HepG2 (cell line): Measurements from ENCODE around the gene DDC. TPM values are rescaled to one million over a fixed set of nuclear protein-coding genes. Genes with fewer than 3 reads are reported as not detected.

Experiments
- GATAD1 ChIP-seq: IDR thresholded peaks from 2 replicates; pipeline ENCODE4 v1.6.1; 2016; ENCODE audit warnings: missing genetic modification reagents, missing compliant biosample characterization
- JARID2 ChIP-seq: sonication (generic); formaldehyde crosslinking; IDR thresholded peaks from 2 replicates; pipeline ENCODE4 v1.8.1; 2023; ENCODE audit warnings: missing genetic modification reagents, inconsistent platforms; ENCODE audit not compliant: insufficient replicate concordance
- KLF11 ChIP-seq: IDR thresholded peaks from 2 replicates; pipeline ENCODE4 v1.6.1; 2016; ENCODE audit warnings: missing compliant biosample characterization
- NFKB2 ChIP-seq: sonication (generic); formaldehyde crosslinking; IDR thresholded peaks from 2 replicates; pipeline ENCODE4 v1.4.0; 2020; ENCODE audit warnings: missing genetic modification reagents, borderline replicate concordance
- NONO ChIP-seq, 2 experiments: fragments of 450-650 bp in 1 of 2; sonication (generic) in 1 of 2; formaldehyde crosslinking in 1 of 2; IDR thresholded peaks in 1 of 2; conservative IDR thresholded peaks in 1 of 2; 2 replicates each; pipeline versions ENCODE4 v1.6.1 to v1.8.0; 2017 to 2022; ENCODE audit warnings: mild to moderate bottlenecking in 1 of 2, missing genetic modification reagents in 1 of 2, moderate library complexity in 1 of 2
- NRL ChIP-seq: sonication (generic); formaldehyde crosslinking; IDR thresholded peaks from 2 replicates; pipeline ENCODE4 v1.5.0; 2020; ENCODE audit warnings: missing genetic modification reagents, mild to moderate bottlenecking, moderate library complexity, borderline replicate concordance
- SAFB2 ChIP-seq: sonication (generic); formaldehyde crosslinking; IDR thresholded peaks from 2 replicates; pipeline ENCODE4 v1.5.1; 2020; ENCODE audit warnings: missing genetic modification reagents, low read depth, mild to moderate bottlenecking, borderline replicate concordance
- ZBTB33 ChIP-seq: sonication (generic); formaldehyde crosslinking; IDR thresholded peaks from 2 replicates; pipeline ENCODE4 v1.4.0; 2020; ENCODE audit warnings: missing genetic modification reagents
- ZFP36 ChIP-seq: fragments of 150-350 bp; IDR thresholded peaks from 2 replicates; pipeline ENCODE4 v1.6.1; 2018; ENCODE audit warnings: borderline replicate concordance, low read length, low read depth; ENCODE audit not compliant: partially characterized antibody
- ZNF20 ChIP-seq: sonication (generic); formaldehyde crosslinking; IDR thresholded peaks from 2 replicates; pipeline ENCODE4 v1.4.0; 2020; ENCODE audit warnings: mild to moderate bottlenecking, moderate library complexity, missing genetic modification reagents
- ZNF263 ChIP-seq: sonication (generic); formaldehyde crosslinking; IDR thresholded peaks from 2 replicates; pipeline ENCODE4 v1.4.0; 2020; ENCODE audit warnings: missing genetic modification reagents
- ZNF564 ChIP-seq: sonication (generic); formaldehyde crosslinking; IDR thresholded peaks from 2 replicates; pipeline ENCODE4 v1.8.1; 2023; ENCODE audit warnings: mild to moderate bottlenecking, missing genetic modification reagents
- ZNF678 ChIP-seq: sonication (generic); formaldehyde crosslinking; IDR thresholded peaks from 2 replicates; pipeline ENCODE4 v1.4.0; 2020; ENCODE audit warnings: mild to moderate bottlenecking, missing genetic modification reagents
- ZNF713 ChIP-seq: sonication (generic); formaldehyde crosslinking; IDR thresholded peaks from 2 replicates; pipeline ENCODE4 v1.4.0; 2020; ENCODE audit warnings: mild to moderate bottlenecking, missing genetic modification reagents
- polyA plus RNA-seq, 8 experiments: library from polyadenylated mRNA; depleted of rRNA in 3 of 8; stranded (reverse) in 7 of 8; unstranded in 1 of 8; fragments of >200 nt; fragmentation: Illumina TruSeq in 4 of 8; extraction: Trizol in 4 of 8; gene quantifications; 2 replicates each; pipeline versions ENCODE4 v1.2.1 to v1.2.3, GENCODE V29; 2011 to 2016; ENCODE audit warnings: low read depth in 4 of 8, missing spikeins in 1 of 8, mixed read lengths in 1 of 8; ENCODE audit not compliant: insufficient read depth in 1 of 8
- total RNA-seq, 5 experiments: library from RNA; depleted of rRNA; stranded (reverse); fragments of >200 nt; fragmentation: Illumina TruSeq; extraction: Trizol; gene quantifications; 2 replicates each; pipeline ENCODE4 v1.2.3, GENCODE V29; 2016; ENCODE audit warnings: low read depth in 1 of 5
- TF ChIP-seq, protein P1 (sequence below): IDR thresholded peaks from 2 replicates; pipeline ENCODE4 v1.6.1; 2016
- TF ChIP-seq, protein P2 (sequence below): sonication (generic); formaldehyde crosslinking; IDR thresholded peaks from 2 replicates; pipeline ENCODE4 v1.8.1; 2023; ENCODE audit warnings: mild to moderate bottlenecking, moderate library complexity, missing genetic modification reagents
- TF ChIP-seq, protein P3 (sequence below): sonication (generic); formaldehyde crosslinking; IDR thresholded peaks from 2 replicates; pipeline ENCODE4 v1.4.0; 2020; ENCODE audit warnings: missing genetic modification reagents, borderline replicate concordance
- TF ChIP-seq, protein P4 (sequence below): sonication (generic); formaldehyde crosslinking; IDR thresholded peaks from 2 replicates; pipeline ENCODE4 v1.4.0; 2020; ENCODE audit warnings: missing genetic modification reagents

Gene DDC
- total and polyA plus RNA-seq, 2 of the 13 experiments (the other 11 are each of a cell fraction or from before 2014, with no cell fraction given): 11.7 to 93.3 TPM

- TF ChIP-seq, protein P1, sequence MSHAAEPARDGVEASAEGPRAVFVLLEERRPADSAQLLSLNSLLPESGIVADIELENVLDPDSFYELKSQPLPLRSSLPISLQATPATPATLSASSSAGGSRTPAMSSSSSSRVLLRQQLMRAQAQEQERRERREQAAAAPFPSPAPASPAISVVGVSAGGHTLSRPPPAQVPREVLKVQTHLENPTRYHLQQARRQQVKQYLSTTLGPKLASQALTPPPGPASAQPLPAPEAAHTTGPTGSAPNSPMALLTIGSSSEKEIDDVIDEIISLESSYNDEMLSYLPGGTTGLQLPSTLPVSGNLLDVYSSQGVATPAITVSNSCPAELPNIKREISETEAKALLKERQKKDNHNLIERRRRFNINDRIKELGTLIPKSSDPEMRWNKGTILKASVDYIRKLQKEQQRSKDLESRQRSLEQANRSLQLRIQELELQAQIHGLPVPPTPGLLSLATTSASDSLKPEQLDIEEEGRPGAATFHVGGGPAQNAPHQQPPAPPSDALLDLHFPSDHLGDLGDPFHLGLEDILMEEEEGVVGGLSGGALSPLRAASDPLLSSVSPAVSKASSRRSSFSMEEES: 0 out of 2 replicates have a peak, but pooled peaks have one; percentile 41
- TF ChIP-seq, protein P2, sequence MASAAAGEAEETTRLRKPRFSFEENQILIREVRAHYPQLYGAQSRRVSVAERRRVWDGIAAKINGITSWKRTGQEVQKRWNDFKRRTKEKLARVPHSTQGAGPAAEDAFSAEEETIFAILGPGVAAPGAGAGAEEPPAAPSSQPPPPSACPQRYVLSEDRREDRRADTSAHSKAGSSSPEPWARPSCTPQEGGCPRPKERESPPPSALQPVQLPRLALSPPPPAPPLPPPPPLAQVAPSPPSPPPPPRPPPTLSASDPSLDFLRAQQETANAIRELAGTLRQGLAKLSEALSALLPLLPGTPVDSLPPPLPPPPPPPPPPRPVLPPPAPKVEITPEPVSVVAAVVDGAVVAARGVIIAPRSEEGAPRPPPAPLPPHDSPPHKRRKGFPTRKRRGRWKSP: no peak
- TF ChIP-seq SAFB2 (CRISPR knock-in tag): no peak
- TF ChIP-seq GATAD1: peak; percentile 58; the same call in 1 of the 2 replicates
- TF ChIP-seq ZNF678 (CRISPR knock-in tag): no peak
- peak; percentile 87 for TF ChIP-seq ZBTB33
- no peak for TF ChIP-seq ZFP36
- TF ChIP-seq ZNF20 (CRISPR knock-in tag): no peak
- TF ChIP-seq NFKB2 (CRISPR knock-in tag): peak; percentile 71; the same call in 1 of the 2 replicates
- TF ChIP-seq, protein P3, sequence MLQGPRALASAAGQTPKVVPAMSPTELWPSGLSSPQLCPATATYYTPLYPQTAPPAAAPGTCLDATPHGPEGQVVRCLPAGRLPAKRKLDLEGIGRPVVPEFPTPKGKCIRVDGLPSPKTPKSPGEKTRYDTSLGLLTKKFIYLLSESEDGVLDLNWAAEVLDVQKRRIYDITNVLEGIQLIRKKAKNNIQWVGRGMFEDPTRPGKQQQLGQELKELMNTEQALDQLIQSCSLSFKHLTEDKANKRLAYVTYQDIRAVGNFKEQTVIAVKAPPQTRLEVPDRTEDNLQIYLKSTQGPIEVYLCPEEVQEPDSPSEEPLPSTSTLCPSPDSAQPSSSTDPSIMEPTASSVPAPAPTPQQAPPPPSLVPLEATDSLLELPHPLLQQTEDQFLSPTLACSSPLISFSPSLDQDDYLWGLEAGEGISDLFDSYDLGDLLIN (CRISPR knock-in tag): no peak
- 0 out of 2 replicates have a peak, but pooled peaks have one; percentile 67 for TF ChIP-seq KLF11 (CRISPR knock-in tag)
- TF ChIP-seq ZNF263: 0 out of 2 replicates have a peak, but pooled peaks have one; percentile 39
- TF ChIP-seq NONO (IDR thresholded peaks at IDR 0.05): no peak
- TF ChIP-seq NONO (CRISPR knock-in tag; conservative IDR thresholded peaks at IDR 0.05): no peak
- TF ChIP-seq, protein P4, sequence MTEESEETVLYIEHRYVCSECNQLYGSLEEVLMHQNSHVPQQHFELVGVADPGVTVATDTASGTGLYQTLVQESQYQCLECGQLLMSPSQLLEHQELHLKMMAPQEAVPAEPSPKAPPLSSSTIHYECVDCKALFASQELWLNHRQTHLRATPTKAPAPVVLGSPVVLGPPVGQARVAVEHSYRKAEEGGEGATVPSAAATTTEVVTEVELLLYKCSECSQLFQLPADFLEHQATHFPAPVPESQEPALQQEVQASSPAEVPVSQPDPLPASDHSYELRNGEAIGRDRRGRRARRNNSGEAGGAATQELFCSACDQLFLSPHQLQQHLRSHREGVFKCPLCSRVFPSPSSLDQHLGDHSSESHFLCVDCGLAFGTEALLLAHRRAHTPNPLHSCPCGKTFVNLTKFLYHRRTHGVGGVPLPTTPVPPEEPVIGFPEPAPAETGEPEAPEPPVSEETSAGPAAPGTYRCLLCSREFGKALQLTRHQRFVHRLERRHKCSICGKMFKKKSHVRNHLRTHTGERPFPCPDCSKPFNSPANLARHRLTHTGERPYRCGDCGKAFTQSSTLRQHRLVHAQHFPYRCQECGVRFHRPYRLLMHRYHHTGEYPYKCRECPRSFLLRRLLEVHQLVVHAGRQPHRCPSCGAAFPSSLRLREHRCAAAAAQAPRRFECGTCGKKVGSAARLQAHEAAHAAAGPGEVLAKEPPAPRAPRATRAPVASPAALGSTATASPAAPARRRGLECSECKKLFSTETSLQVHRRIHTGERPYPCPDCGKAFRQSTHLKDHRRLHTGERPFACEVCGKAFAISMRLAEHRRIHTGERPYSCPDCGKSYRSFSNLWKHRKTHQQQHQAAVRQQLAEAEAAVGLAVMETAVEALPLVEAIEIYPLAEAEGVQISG (CRISPR knock-in tag): peak; percentile 49; the same call in 1 of the 2 replicates
- TF ChIP-seq NRL (CRISPR knock-in tag): no peak
- TF ChIP-seq ZNF564: no peak
- 0 out of 2 replicates have a peak, but pooled peaks have one; percentile 36 for TF ChIP-seq ZNF713 (CRISPR knock-in tag)
- TF ChIP-seq JARID2 (CRISPR knock-in tag): no peak
Measured at GRCh38 chr7:50467817-50468610, 97.2 kb downstream of the DDC start (continued).
